PFSK-1 (cell line): Measurements from ENCODE around the gene ACLY.

Experiments used
- FOXP2 ChIP-seq: optimal IDR thresholded peaks from 2 replicates; pipeline ENCODE3; 2011; ENCODE audit warnings: borderline replicate concordance, control low read depth, inconsistent platforms; ENCODE audit not compliant: insufficient read depth; ENCODE audit errors: extremely low read length, extremely low read depth
- POLR2AphosphoS5 ChIP-seq: IDR thresholded peaks from 2 replicates; pipeline ENCODE4 v1.6.1; 2012; ENCODE audit warnings: low read depth, mild to moderate bottlenecking, control low read depth, low read length, moderate library complexity
- REST ChIP-seq, 2 experiments: IDR thresholded peaks; 2 replicates each; pipeline versions ENCODE4 v1.6.1 to v1.8.0; 2011 to 2012; ENCODE audit warnings: low read depth in 2 of 2, low read length in 2 of 2, control low read depth in 1 of 2, inconsistent platforms in 1 of 2, mild to moderate bottlenecking in 1 of 2, moderate library complexity in 1 of 2; ENCODE audit not compliant: insufficient read depth in 1 of 2
- SIN3A ChIP-seq: IDR thresholded peaks from 2 replicates; pipeline ENCODE4 v1.6.1; 2012; ENCODE audit warnings: mild to moderate bottlenecking, low read length, moderate library complexity, borderline replicate concordance; ENCODE audit not compliant: insufficient read depth
- TAF1 ChIP-seq: IDR thresholded peaks from 2 replicates; pipeline ENCODE4 v1.6.1; 2012; ENCODE audit warnings: low read length, control low read depth, borderline replicate concordance; ENCODE audit not compliant: insufficient read depth

- TF ChIP-seq TAF1 (no peak), REST (IDR thresholded peaks at IDR 0.05; ENCODE audit: insufficient read depth in 1 of 2, low read depth in 2 of 2, low read length in 2 of 2) (no peak), POLR2AphosphoS5 (no peak), FOXP2 (no peak), SIN3A (no peak)
Measured at GRCh38 chr17:41888332-41888965, 30.3 kb downstream of the ACLY start.
